GM18520 (cell line): Measurements from ENCODE around the gene C17orf114.
A peak's percentile ranks its signal among the peaks of the same experiment; 100 is the strongest.

Experiments
- ATAC-seq: cut with Tn5 transposase; IDR thresholded peaks from one replicate; pipeline ENCODE4 v1.9.1; 2021; ENCODE audit not compliant: unreplicated experiment

The C17orf114 gene

GRCh38 chr17:4823373-4824089 lies 21.4 kb upstream of the C17orf114 start:
- ATAC-seq = no peak

GRCh38 chr17:4822835-4823234 lies 20.7 kb upstream of the C17orf114 start:
- no peak for ATAC-seq

DNA sequence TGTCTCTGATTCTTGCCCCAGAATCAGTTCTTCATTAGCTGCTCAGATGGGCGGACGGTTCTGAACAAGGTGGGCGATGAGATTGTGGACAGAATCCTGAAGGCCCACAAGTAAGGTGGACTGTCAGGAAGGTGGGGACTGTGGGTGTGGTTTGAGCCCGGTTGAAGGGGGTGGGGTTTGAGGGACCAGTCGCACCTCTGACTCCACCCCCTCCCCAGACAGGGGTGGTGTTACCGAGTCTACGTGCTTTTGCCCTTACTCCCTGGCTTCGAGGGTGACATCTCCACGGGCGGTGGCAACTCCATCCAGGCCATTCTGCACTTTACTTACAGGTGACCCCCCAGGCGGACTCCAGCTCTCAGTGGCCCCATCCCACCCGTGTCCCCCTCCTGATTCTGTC lies 16.1 kb upstream of the C17orf114 start:
- no peak for ATAC-seq

DNA sequence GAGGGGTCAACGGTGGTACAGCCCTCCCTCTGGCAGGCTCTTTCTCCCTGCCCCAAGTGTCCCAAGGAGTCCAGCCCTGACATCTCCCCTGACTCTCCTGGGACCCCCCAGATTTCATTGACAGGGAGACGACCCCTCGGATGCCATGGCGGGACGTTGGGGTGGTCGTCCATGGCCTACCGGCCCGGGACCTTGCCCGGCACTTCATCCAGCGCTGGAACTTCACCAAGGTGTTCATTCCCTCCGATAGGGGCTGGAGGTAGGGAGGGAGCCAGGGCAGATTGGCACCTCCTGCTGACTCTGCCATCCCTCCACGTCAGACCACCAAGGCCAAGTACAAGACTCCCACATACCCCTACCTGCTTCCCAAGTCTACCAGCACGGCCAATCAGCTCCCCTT lies 14.7 kb upstream of the C17orf114 start:
- no peak for ATAC-seq

DNA sequence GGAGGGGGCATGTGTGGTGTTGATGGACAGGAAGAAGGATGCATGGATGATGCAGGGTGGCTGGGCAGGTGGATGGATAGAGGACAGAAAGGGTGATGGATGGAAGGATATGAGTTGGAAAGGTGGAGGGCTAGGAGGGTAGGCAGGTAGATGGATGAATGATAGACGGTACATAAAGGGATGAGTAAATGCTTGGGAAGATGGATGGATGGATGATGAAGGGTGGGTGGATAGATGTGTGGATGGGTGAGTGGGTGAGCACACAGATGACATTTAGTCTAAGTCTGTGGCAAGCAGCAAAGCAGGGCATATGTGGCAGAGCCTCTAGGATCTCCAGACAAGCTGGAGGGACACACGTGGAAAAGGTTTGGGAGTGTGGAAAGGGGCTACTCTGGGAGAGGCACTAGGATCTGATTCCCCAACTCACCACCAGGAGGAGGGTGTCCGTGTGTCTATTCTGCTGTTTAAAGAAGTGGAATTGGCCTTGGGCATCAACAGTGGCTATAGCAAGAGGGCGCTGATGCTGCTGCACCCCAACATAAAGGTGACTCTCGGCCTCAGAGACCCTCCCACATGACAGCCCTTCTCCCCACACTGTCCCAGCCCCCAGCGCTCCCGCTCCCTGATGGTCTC lies 13.0 kb upstream of the C17orf114 start:
- ATAC-seq = no peak

- ATAC-seq = no peak
Observed at GRCh38 chr17:4812690-4813089, 10.6 kb upstream of the C17orf114 start.

- ATAC-seq = no peak
Observed at GRCh38 chr17:4811471-4811870, 9.3 kb upstream of the C17orf114 start.

DNA sequence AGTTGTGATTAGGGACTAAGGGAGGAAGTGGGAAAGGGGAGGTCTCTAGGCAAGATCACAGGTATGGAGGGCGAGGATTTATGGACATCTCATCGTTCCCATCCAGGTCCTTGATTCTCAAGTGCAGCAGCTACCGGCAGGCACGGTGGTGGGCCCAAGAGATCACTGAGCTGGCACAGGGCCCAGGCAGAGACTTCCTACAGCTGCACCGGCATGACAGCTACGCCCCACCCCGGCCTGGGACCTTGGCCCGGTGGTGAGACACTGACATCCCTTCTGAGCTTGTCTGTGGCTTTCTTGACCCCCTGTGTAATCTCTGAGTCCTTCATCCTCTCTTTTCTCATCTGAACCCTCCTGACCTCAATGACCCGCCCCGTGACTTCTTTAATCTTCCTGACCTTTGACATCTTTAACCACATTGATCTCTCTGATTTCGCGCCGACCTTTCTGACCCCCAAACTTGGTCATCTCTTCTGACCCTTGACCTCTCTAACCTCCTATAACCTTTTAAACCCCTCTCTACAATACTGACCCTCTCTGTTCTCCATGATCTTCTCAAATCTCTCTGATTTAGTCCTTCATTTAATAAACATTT lies 8.7 kb upstream of the C17orf114 start:
- ATAC-seq = no peak

DNA sequence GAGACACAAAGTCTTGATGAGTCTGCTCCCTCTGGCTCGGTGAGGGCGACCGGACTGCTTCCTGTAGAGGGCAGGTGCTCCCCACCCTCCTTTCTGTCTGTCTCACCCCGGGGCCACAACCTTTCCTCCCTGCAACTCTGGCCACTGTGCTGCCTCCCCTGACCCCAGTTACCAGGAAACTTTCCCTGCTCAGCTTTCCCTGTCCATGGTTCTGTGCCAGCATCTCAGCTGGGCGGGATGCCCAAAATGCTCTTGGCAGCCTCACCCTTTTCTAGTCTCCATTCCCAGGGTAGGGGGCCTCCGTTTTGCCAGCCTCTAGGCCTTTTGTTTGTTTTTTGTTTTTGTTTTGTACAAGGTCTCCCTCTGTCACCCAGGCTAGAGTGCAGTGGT lies 6.2 kb upstream of the C17orf114 start:
- no peak for ATAC-seq

DNA sequence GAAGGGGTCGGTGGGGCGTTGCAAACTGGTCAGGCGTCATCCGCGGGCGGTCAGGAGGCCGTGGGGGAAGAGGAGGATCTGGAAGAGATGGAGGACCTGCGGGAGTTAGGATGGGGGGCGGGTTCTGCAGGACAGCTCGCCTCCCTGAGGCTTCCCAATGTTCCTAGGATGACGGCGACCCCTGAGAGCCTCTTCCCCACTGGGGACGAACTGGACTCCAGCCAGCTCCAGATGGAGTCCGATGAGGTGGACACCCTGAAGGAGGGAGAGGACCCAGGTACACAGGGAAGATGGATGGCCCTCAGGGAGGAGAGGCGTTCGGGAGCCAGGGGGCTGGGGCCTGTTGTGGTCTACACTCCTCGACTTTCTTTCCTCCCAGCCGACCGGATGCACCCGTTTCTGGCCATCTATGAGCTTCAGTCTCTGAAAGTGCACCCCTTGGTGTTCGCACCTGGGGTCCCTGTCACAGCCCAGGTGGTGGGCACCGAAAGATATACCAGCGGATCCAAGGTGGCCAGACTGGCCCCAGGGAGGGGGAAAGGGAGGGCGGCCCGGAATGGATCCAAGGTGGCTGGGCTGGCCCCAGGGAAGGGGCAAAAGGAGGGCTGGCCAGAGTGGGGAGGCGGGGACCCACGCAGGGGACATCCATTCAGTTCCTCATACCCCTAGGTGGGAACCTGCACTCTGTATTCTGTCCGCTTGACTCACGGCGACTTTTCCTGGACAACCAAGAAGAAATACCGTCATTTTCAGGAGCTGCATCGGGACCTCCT lies 5.7 kb upstream of the C17orf114 start:
- no peak for ATAC-seq

DNA sequence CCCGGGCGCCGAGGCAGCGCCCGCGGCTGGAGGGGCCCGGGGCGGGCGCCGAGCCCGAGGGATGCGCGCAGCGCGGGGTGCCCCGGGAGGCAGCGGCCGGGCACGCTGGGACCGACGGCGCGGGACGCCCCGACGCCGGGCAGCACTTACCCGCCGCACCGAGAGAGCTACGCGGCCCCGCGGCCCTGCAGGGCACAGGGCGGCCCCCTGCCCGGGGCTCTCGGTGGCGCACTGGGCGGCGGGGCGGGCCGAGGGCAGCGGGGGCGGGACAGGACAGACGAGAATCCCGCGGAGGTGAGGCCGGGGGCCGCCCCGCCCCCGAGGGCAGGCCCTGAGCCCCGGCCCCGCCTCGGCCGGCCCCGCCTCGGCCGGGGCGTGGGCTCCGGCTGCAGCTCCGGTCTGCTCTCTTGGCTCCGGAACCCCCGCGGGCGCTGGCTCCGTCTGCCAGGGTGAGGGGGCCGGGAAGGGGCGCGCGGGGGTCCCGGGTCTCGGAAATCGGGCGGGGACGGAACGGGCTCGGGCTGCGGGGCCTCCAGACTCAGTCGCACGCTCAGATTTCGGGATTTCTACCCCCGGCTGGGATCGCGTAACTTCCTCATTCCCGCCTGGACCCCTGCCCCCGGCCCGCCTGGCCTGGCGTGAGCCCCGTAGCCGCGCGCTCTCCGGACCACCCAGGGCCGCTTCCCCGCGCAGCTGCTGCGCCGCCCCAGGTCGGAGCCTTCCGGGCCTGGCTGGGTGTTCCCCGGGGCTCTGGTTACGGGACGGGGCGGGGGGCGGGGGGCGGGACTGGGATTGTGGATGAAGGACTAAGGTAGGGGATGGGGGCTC lies 4.9 kb upstream of the C17orf114 start, which contains the start of gene PLD2:
TSS of gene PLD2 (plus strand) at position 376 of the 828 bp plus-strand sequence. CDS start 621 bp downstream, outside the sequence.
- peak; percentile 93 for ATAC-seq

- no peak for ATAC-seq
Observed at GRCh38 chr17:4806456-4806776, 4.3 kb upstream of the C17orf114 start.

DNA sequence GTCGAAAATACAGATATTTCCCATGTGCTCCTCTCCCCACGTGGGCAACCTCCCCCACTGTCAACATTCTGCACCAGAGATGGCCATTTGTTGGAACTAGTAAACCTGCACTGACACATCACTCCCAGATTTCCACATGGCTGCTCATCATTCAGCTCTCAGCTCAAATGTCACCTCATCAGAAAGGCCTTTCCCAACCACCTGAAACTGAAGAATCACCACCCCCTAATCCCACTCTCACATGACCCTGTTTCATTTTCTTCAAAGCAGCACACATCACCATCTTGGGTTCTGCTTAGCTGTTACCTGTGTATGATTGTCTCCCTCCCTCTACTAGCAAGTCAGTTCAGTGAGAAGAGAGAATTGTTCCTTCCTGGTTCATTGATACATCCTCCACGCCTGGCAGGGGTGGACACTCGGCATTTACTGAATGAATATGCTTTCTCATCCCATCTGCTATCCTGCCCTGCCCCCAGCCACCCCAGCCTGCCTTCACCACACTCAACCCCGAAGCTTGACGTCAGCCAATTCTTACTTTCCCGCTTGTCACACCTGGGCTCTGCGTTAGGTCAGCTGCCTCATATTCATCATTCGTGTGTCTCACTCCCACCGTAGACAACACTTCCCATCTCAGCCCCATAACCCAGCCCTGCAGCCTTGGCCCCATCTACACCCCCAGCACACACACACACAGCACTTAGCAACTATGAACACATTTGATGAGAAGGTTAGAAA lies 1.5 kb downstream of the C17orf114 start:
- ATAC-seq = no peak

- no peak for ATAC-seq
Observed at GRCh38 chr17:4796552-4796920, 5.6 kb downstream of the C17orf114 start.

DNA sequence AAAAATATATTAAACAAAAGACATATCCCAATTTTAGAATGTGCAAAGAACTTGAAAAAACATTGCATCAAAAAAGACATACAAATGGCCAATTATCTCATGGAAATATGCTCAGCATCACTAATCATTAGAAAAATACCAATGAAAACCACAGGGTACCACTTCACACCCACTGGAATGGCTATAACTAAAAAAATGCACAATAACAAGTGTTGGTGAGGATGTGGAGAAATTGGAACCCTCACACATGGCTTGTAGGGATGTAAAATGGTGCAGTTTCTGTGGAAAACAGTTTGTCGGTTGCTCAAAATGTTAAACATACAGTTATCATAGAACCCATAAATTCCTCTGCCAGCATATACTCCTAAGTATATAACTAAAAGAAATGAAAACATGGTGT lies 7.0 kb downstream of the C17orf114 start:
- ATAC-seq = no peak

GRCh38 chr17:4790705-4791088 lies 11.4 kb downstream of the C17orf114 start:
- no peak for ATAC-seq

- peak; percentile 84 for ATAC-seq
Observed at GRCh38 chr17:4789951-4790704, 12.0 kb downstream of the C17orf114 start.

DNA sequence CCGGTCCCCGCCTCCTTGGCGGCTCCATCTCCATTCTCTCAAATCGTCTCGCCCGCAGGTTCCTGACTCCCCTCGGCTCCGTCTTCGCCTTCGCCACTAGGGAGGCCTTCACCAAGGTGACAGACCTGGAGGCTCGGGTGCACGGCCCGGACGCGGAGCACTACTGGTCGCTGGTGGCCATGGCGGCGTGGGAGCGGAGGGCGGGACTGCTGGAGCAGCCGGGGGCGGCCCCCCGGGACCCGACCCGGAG lies 12.5 kb downstream of the C17orf114 start:
- no peak for ATAC-seq

GRCh38 chr17:4788807-4789700 lies 13.1 kb downstream of the C17orf114 start, which contains the start of gene GLTPD2:
Gene GLTPD2, plus strand, starts transcription at chr17:4788964. Its CDS starts 48 bp downstream, at chr17:4789012.
- ATAC-seq = no peak
